A673 (cell line): ENCODE measurements around the gene GDF10. TPM values are rescaled to one million over a fixed set of nuclear protein-coding genes. Genes with fewer than 3 reads are reported as not detected.

Source experiments
- BruUV-seq: library from RNA; stranded (reverse); fragments of 400-500 nt; replicated peaks from 2 replicates; lab custom pipeline; 2021; lab: Mats Ljungman, UMichigan
- CTCF ChIA-PET: fragments of 300-600 bp; sonication (Branson Sonifier 250); formaldehyde crosslinking; loops from one replicate; lab custom pipeline; 2022; ENCODE audit warnings: antibody characterized with exemption; lab: Charles Lee
- POLR2A ChIA-PET: fragments of 300-600 bp; sonication (Branson Sonifier 250); formaldehyde crosslinking; loops from one replicate; lab custom pipeline; 2022; ENCODE audit warnings: antibody characterized with exemption; ENCODE audit not compliant: low non-redundant PET; lab: Charles Lee
- DNase-seq: peaks from one replicate; pipeline ENCODE4 v3.0.0-alpha.2; 2015; ENCODE audit warnings: low spot score
- H3K27ac ChIP-seq: fragments of 200-600 bp; sonication (generic); 2 replicates; pipeline ENCODE4 v1.5.1; 2016; ENCODE audit warnings: mixed run types, low read depth, mild to moderate bottlenecking, mixed read lengths, antibody characterized with exemption, low read length; ENCODE audit not compliant: poor library complexity, severe bottlenecking
- H3K27me3 ChIP-seq: fragments of 200-600 bp; sonication (generic); replicated peaks from 2 replicates; pipeline ENCODE4 v1.6.1; 2017; ENCODE audit warnings: mixed run types, low read depth, mild to moderate bottlenecking, mixed read lengths, antibody characterized with exemption, low read length; ENCODE audit not compliant: insufficient read depth, poor library complexity
- H3K36me3 ChIP-seq: fragments of 200-600 bp; sonication (generic); 2 replicates; pipeline ENCODE4 v1.6.1; 2016; ENCODE audit warnings: mixed run types, mild to moderate bottlenecking, mixed read lengths, antibody characterized with exemption, low read length; ENCODE audit not compliant: insufficient read depth, poor library complexity, severe bottlenecking
- H3K4me1 ChIP-seq: fragments of 200-600 bp; sonication (generic); 2 replicates; pipeline ENCODE4 v1.6.1; 2017; ENCODE audit warnings: mixed run types, mild to moderate bottlenecking, mixed read lengths, antibody characterized with exemption, low read length; ENCODE audit not compliant: insufficient read depth, poor library complexity, severe bottlenecking
- H3K4me3 ChIP-seq: fragments of 200-600 bp; sonication (generic); 2 replicates; pipeline ENCODE4 v1.5.1; 2016; ENCODE audit warnings: low read depth, mixed run types, mild to moderate bottlenecking, mixed read lengths, low read length; ENCODE audit not compliant: poor library complexity, severe bottlenecking
- H3K9me3 ChIP-seq: fragments of 200-600 bp; sonication (generic); 2 replicates; pipeline ENCODE4 v1.6.1; 2016; ENCODE audit warnings: mixed run types, low read depth, mild to moderate bottlenecking, mixed read lengths, antibody characterized with exemption, low read length; ENCODE audit not compliant: poor library complexity, severe bottlenecking
- CTCF ChIP-seq: fragments of 300-800, 200-600 bp; sonication (generic); conservative IDR thresholded peaks from 2 replicates; pipeline ENCODE4 v1.5.1; 2017; ENCODE audit warnings: low read depth, mild to moderate bottlenecking, antibody characterized with exemption, low read length, moderate library complexity, mixed read lengths
- EZH2 ChIP-seq: fragments of 200-600 bp; sonication (generic); IDR thresholded peaks from 2 replicates; pipeline ENCODE4 v1.6.1; 2017; ENCODE audit warnings: borderline replicate concordance, low read depth, mild to moderate bottlenecking, mixed read lengths, antibody characterized with exemption, low read length; ENCODE audit not compliant: poor library complexity, severe bottlenecking
- intact Hi-C: fragments of 100-400 bp; cut with micrococcal nuclease; formaldehyde crosslinking; loops from one replicate; pipeline ENCODE4 v1.10.0; 2022; ENCODE audit not compliant: unreplicated experiment
- total RNA-seq: library from RNA; stranded (reverse); gene quantifications from 2 replicates; pipeline ENCODE4 v1.2.3, GENCODE V29; 2021

Gene GDF10
- total RNA-seq, 1 experiment from 2014 or later: 0.45 TPM

- CTCF ChIA-PET: no interaction called here
- peaks cover 45% of the 10 kb centered on the region for H3K27me3 ChIP-seq
- TF ChIP-seq EZH2: no peak
- TF ChIP-seq CTCF: no peak
- no peak overlapping the region for H3K4me3 ChIP-seq
- no peak overlapping the region for H3K27ac ChIP-seq
- intact Hi-C loops: no loop called here
- no peaks in the 10 kb centered on the region for H3K4me1 ChIP-seq
- no TSS peak for BruUV-seq
- DNase-seq: no peak
- H3K9me3 ChIP-seq: no peaks in the 10 kb centered on the region
- H3K36me3 ChIP-seq: no peaks in the 10 kb centered on the region
- POLR2A ChIA-PET: no interaction called here
Measured at GRCh38 chr10:47294501-47294900, 5.5 kb upstream of the GDF10 start.

- Histone ChIP-seq H3K27me3 (peaks cover 54% of the 10 kb centered on the region), H3K9me3 (no peaks in the 10 kb centered on the region), H3K36me3 (no peaks in the 10 kb centered on the region), H3K27ac (no peak overlapping the region), H3K4me1 (no peaks in the 10 kb centered on the region), H3K4me3 (no peak overlapping the region)
- ChIA-PET POLR2A (no interaction called here), CTCF (no interaction called here)
- BruUV-seq: no TSS peak
- TF ChIP-seq EZH2 (no peak), CTCF (no peak)
- no peak for DNase-seq
- intact Hi-C loops: no loop called here
Measured at GRCh38 chr10:47295411-47295810, 4.6 kb upstream of the GDF10 start.

- POLR2A ChIA-PET: no interaction called here
- BruUV-seq: no TSS peak
Measured at GRCh38 chr10:47296156-47296894, 3.7 kb upstream of the GDF10 start.

More at GRCh38 chr10:47296156-47296894, 3.7 kb upstream of the GDF10 start:
- no peaks in the 10 kb centered on the region for H3K4me1 ChIP-seq
- no peak overlapping the region for H3K4me3 ChIP-seq
- no peak overlapping the region for H3K27ac ChIP-seq
- CTCF ChIA-PET: no interaction called here
- DNase-seq: no peak
- TF ChIP-seq EZH2: no peak
- TF ChIP-seq CTCF: no peak
- peaks cover 63% of the 10 kb centered on the region for H3K27me3 ChIP-seq
- no peaks in the 10 kb centered on the region for H3K9me3 ChIP-seq
- H3K36me3 ChIP-seq: no peaks in the 10 kb centered on the region
- intact Hi-C loops: no loop called here
